Measurements from ENCODE around the gene ZCWPW1.

DNA sequence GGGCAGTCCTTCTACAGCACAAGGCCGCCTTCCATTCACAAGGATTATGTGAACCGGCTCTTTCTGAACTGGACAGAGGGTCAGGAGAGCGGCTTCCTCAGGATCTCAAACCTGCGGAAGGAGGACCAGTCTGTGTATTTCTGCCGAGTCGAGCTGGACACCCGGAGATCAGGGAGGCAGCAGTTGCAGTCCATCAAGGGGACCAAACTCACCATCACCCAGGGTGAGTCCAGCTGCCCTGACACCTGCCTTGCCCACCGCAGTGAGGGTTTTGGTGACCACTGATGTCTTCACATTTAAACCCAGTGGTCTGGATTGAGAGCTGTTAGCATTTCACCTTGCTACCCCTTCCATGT lies 69.7 kb downstream of the ZCWPW1 start:
- TF ChIP-seq, protein P1, sequence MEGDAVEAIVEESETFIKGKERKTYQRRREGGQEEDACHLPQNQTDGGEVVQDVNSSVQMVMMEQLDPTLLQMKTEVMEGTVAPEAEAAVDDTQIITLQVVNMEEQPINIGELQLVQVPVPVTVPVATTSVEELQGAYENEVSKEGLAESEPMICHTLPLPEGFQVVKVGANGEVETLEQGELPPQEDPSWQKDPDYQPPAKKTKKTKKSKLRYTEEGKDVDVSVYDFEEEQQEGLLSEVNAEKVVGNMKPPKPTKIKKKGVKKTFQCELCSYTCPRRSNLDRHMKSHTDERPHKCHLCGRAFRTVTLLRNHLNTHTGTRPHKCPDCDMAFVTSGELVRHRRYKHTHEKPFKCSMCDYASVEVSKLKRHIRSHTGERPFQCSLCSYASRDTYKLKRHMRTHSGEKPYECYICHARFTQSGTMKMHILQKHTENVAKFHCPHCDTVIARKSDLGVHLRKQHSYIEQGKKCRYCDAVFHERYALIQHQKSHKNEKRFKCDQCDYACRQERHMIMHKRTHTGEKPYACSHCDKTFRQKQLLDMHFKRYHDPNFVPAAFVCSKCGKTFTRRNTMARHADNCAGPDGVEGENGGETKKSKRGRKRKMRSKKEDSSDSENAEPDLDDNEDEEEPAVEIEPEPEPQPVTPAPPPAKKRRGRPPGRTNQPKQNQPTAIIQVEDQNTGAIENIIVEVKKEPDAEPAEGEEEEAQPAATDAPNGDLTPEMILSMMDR (conservative IDR thresholded peaks at IDR 0.05 in 1 of 2, IDR thresholded peaks at IDR 0.05 in 1 of 2; ENCODE audit: low read depth in 1 of 2, low read length in 2 of 2): no peak
- no peak for TF ChIP-seq EZH2 (IDR thresholded peaks at IDR 0.05; ENCODE audit: low read length, missing control alignments)
